NCI-H345 treated with DMSO at 0.1 percent for 48 hours (cell line): ENCODE data around the gene ZBTB7A.

ENCODE experiments used
- DNase-seq: peaks from one replicate; lab custom pipeline; 2025; ENCODE audit not compliant: unreplicated experiment; lab: John Stamatoyannopoulos, UW

The ZBTB7A gene

DNA sequence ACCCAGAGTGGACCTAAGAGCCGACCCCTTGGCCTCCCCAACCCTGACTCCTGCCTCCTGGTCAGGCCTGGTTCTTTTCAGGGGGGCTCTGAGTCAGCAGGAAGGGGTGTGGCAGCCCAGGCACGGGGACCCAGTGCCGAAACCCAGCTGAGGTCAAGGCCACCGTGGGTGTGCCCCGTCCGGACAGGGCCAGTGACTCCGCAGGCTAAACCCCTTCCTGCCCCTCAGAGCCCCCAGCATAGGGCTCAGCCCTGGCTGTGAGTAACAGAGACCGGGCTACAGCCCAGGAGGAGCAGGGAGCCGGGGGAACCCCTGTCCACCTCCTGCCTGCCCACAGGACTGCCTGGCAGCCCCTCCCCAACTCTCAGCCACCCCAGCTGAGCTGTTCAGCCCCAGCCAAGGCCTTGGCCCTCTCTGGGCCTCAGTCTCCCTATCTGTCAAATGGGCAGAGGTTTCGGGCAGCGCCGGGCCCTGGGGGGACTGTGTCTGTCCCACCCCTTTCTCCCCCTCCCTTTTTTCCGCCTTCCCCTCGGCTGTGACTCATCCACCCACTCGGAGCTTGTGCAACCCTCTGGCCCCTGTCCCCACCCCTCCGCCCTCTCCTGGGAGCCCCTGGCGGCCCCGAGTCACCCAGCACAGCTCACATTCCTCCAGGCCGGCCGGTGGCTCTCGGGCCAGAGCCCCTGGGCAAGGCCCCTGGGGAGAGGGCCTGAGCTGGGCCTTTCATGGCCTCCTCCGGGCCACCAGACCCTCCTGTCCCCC, 8.6 kb downstream of the ZBTB7A start:
- no peak for DNase-seq

DNA sequence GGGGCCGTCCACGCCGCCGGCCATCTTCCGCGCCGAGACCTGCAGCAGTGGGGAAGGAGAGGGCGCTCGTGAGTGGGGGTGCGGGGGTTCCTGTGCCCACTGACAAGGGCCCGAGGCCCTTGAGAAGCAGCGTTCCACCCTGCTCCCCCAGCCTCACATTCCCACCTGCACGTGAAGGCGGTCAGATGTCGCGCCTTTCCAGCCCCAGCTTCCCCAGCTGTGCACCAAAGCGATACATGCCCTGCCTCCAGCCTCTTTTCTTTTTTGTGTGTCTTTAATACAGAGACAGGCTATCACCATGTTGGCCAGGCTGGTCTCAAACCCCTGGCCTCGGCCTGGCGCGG, 11.5 kb downstream of the ZBTB7A start:
- no peak for DNase-seq

DNA sequence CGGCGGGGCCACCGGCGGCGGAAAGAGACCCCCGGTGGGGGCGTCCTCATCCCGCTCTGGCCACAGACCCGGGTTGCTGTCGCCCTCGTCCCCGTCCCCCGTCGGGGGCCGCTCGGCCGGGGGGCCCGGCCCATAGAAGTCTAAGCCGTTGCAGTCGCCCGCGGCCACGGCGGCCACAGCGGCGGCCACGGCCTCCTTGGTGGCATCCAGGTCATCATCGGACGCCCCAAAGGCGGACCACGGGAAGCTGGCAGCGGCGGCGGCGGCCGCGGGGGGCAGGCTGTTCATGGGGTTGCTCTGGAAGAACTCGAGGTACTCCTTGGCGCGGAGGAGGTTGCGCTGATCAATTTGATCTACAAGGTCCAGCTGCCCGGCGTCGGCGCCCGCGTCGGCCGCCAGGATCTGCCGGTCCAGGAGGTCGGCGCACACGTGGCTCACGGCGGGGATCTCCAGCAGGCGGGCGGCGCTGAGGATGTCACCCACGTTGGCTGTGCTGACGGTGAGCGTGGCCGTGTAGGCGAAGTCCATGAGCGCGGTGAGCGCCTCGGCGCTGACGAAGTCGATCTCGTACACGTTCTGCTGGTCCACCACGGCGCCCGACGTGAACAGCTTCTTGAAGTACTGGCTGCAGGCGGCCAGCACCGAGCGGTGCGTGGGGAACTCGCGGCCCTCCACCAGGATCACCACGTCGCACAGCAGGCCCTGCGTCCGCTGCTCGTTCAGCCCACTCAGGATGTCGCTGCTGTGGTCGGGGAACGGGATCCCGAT, 12.1 kb downstream of the ZBTB7A start:
- no peak for DNase-seq

DNA sequence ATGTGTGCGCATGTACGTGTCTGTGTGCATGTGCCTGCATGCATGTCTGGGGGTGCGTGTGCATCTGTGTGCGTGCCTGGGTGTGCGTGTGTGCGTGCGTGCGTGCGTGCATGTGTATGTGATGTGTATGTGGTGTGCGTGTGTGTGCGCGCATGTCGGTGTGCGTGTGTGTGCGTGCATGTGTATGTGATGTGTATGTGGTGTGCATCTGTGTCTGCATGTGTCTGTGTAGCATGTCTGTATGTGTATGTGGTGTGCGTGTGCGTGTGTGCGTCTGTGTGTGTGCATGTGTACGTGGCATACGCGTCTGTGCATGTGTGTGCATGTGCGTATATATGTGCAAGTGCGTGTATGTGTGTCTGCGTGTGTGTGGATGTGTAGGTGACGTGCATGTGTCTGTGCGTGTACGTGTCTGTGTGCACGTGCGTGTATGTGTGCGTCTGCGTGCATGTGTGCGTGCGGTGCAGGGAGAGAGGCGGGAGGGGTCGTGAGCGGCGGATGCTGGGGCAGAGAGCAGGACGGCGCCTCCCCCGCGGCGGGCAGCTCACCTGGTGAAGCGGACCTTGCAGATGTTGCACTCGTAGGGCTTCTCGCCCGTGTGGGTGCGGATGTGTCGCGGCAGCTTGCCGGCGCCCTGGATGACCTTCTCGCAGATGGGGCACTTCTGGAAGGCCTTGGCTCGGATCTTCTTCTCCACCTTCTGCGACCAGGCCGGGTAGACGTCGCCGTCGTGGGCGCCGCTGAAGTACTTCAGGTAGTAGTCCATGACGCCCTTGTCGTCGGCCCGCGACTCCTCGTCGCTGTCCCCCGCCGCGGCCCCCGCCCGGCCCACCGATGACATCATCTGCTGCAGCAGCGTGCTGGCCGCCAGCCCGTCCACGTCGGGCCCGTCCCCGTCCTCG, 13.0 kb downstream of the ZBTB7A start:
- DNase-seq: no peak

DNA sequence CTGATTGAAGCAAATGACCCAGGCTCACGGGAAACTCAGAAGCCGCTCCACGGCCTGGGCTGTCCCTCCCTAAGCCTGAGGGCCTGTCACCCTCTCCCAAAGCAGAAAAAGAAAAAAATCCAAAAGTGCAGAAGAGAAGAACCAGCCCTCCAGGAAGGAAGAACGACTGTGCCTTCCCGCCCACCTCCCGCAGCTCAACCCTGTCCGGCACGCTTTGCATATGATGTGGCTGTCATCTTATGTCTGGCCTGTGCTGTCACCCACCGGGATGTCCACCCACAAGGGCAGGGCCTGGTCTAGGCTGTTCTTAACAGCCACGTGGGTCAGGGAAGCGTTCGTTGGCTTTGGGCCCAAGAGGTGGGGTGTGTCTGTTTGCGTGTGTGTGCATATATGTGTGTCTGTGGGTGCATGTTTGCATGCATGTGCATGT, 13.7 kb downstream of the ZBTB7A start:
- no peak for DNase-seq

DNA sequence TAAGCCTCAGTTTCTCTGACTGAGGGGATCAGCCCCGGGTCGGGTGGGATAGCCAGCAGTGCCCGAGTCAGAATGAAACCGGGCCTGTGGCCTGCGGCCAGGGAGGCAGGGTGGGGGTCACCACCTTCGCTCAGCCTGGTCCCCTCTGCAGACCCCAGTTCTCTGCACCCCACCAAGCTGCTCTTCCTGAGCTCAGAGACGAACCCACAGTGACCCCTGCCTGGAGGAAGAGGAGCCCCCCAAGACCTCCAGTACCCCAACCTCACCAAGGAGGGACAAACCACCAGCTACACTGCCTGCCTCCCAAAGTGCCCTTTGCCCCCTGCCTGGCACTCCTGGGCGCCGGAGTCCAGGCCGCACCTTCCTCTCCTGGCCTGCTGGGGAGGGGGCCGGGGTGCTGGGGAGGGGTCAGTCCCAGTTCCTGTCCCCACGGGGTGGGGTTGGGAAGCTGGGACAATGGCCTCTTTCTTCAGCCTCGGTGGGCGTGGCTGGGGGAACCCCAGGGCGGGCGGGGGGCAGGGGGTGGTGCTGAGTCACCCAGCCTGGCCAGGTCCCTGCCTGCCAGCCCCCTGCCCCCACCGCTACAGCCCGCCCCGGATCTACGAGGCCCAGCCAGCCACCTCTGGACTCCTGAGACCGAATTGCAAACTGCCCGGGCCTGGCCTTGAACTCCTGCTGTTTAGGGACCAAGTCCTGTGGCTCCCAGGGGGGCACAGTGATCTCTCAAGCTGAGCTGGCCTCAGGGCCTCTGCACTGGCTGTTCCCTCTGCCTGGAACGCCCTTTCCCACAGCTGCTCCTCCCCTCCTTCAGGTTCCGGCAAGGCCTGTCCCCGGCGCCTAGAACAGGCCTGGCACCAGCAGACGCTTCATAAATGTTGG, 14.3 kb downstream of the ZBTB7A start:
- no peak for DNase-seq

DNA sequence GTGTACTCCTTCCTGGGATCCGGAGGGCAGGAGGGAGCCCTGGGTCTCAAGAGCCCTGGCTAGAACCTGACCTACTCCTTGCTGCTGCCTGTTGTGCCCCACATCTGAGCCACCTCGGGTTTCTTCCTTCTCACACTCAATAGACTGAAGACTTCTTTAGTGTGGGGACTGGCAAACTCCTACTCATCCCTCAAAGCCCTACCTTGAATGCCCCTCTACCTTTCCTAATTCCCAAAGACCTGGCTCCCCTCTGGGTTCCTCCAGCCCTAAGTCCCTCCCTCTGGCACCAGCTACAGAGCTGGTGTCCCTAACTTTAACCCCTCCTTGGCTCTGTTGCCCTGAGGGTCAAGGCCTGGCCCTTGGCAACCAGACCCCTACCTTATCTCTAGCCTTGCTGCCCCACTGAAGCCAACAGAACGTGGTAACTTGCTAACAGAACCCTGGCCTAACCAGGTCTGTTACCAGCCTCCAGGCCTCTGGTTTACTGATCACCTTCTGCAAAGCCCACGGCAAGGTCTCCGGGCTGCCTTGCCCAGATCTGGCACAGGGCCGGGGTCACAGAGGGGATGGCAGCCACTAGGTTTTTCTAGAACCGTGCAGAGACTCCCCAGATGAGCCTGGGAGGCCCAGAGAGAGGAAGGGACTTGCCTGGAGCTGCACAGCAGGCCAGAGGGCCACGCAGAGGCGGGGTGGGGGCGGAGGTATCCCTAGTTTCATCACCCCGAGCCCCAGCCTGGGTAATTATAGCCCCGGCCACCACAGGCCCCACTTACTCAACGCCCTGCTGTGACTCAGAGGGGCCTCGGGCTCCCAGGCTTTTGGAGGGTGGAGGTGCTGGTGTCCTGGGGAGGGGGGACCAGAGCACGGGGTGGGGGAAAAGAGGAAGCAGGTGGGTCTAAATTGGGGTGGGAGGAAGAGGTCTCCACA, 15.3 kb downstream of the ZBTB7A start:
- DNase-seq: no peak

DNA sequence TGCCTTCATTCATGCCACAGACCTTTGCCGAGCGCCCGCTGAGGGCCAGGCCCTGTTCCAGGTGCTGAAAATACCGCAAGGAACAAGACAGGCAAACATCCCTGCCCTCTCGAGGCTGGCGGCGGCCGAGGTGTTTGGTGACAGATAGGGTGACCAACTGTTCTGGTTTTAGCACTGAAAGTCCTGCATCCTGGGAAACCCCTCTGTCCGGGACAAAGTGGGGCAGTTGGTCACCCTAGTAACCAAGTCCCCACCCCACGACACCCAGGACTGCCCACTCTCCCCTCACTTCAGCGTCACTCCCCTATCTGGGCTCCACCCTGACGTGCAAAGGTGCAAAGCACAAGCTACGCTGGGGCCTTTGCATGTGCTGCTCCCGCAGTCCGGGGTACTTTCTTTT, 17.3 kb downstream of the ZBTB7A start:
- DNase-seq: no peak

DNA sequence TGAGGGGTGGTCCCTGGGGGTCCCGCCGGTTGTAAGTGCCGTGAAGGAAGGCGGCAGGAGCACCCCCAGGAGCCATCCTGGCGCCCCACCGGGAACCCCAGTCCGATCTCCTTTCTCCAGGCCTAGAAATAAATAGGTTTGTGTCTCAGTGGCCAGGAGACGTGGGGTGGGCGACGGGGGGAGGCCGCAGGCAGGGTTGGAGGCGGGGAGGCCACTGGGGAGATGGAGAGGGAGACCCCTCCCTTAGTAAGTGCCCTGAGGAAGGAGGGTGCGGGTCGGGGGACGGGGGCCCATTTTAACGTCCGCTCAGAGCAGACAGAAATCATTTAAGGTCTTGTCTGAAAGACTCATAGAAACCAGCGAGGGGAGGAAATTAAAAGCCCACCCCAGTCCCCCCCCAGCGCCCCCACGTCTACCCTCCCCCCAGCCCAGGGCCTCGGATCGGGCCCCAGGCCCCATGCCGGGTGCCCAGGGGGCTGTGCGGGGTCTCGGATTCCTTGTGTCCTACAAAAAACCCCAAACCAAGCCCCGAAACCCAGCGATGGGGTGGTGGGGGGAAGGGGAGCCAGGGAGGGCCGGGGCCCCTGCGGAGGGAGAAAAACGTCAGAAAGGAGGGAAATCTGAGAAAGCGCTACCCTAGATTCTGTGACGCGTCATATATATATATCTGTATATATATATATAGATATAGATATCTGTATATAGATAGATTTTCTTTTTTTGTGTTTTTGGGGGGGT, 19.6 kb downstream of the ZBTB7A start:
- DNase-seq: no peak

DNA sequence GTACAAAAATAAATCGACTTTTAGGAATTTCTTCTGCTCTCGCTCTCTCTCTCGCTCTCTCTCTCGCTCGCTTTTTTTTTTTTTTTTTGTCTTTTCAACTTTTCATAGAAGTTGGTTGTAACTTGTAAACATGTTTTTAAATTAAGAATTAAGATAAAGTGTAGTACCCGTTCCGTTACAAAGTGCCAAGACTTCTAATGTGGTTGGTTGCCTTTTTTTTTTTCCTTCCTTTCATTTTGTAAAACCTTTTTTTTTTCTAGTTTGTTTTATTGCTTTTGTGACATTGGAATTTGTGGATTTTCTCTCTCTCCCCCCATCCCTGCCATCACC, 20.4 kb downstream of the ZBTB7A start:
- DNase-seq: no peak

DNA sequence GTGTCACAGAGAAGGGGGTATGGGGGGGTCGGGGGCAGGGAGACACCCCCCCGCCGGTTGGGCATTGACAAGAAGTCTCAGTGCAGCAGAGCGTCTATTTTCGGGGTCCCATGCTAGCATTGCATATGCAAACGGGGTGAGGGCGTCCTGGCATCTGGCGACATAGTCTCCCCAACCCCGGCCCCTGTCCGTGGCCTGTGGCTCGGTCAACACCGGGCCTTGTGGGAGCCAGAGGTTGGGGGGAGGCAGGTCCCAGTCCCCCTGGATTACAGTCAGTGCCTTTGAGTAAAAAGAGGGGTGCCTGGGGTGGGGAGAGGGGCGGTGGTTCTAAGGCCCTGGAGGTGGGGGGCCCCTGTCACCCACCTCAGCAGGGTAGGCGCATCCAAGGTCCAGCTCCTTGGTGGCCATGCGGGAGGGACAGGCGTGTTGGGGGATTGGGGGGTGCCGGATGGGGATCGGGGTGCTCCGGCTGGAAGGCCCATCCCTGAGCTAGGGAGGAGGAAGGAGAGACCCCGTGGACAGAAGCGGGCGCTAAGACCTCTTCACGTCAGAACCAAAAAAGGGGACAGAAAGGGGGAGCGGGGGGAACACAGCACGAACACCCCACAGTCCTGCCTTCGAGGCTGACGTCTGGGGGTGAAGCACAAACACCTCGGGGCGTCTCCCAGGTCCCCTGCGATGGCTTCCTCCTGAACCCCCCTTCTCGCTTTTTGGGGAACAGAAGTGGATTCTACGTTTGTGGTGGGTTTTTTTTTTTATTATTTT, 20.9 kb downstream of the ZBTB7A start:
- no peak for DNase-seq

DNA sequence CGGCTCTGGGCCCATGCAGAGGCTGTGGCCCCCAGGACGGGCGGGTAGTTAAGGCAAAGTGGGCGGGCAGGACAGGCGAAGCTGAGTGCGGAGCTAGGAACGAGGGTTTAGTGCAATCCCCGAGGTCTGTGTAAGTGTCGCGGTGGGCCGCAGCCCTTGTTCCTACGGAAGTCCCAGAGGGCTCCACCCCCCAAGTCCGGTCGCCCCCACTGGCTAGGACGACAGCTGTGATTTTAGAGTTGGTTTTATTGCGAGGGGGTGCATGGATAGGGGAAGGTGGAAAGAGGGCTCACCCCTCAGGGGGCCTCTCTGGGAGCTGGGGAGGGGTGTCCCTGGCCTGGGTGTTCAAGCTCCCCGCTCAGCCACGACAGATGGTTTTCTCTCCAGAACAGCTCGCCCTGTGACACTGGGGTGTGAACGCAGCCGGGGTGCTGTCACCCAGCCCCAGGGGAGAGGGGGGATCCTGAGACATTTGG, 21.7 kb downstream of the ZBTB7A start:
- no peak for DNase-seq

DNA sequence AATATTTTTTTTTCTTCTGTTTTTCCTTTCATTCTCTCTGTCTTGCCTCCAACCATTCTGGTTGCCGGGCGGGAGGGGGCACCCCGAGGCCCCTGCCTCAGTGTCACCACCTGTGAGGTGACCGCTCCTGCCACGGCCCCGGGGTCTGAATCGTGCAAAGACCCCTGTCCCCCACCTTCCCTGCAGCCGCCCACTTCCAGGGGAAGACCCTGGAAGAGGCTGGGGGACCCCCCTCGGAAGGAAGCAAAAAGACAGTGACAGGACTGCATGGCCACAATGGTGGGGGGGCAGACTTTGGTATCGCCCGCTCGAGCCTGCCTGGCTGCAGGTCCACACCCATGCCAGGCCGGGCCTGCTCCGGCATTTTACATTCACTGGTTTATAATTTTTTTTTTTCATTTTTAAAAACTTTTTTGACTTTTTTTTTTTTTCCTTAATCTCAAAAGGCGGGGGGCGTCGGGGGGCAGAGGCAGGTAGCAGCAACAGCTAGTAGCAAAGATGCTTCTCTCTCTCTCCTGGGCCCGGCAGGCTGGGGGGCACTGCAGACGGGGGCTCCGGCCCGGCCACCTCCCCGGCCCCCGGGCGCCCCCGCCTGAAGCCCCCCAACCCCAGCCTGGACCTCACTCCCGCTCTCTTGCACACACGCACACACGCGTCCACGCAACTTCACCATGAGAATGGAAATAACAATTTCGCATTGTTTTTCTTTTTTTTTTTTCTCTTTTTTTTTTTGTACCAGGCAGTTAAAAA, 22.6 kb downstream of the ZBTB7A start:
- DNase-seq: no peak

DNA sequence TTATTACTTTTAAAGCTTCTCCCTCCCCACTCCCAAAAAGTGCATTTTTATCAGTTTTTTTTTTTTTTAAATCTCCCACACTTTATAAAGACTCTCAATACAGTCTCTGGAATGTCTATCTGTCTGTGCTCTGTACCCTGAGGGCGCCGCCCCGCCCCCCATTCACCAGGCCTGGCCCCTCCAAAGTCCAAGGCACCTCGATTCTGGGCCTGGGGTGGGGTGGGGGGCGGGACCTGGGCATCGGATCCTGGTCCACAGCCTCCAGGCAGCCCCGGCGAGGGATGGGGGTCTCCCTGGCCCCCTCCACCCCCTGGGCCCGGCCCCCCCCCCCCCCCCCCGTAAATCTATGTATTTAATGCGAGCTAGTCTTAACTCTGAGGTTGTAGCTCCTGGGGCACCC, 23.3 kb downstream of the ZBTB7A start:
- no peak for DNase-seq

DNA sequence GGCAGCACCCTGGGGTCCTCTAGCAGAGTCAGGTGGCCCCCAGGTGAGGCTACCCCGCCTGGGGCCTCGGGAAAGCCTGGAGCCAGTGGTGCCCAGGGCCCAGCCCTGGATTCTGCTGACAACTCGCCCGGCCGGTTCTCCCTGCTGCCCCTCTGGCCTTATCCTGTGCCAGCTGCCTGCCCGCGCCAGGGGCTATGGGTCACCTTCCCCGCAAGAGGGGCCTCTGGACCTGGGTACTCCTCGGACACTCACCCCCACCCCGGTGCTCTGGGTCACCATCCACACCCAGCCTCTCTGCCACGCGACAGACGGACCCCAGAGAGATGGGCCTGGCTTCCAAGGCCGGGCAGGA, 24.0 kb downstream of the ZBTB7A start:
- DNase-seq: no peak

DNA sequence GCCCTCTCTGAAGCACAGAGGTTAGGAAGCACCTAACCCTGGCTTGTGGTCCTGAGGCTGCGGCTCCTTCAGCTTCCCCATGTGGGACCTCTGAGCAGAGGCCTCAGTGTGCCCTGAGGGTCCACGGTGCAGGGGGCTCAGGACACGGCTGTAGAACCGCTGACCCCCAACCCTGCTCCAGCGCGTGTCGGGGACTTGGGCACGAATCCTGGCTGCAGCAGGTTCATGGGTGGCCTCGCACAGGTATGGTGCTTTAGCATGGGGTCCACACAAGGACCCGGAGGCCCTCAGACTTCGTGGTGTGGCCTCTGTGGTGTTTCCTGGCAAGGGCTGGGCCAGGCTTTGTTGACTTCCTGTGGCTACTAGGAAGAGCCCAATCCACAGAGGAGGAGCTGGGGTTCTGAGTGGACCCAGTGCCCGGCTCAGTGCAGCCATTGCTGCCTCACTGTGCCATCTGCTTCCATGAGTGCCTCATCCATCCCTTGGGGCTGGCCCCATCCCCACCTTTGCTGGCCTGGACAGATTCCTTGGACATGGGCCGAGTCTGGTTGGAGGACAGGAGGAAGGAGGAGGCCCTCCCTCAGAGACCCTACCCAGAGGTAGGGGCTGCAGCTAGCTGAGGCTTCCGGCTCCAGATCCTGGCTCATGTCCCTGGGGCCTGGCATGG, 24.5 kb downstream of the ZBTB7A start:
- DNase-seq: no peak
